ENCODE data around the gene SOX4.

DNA sequence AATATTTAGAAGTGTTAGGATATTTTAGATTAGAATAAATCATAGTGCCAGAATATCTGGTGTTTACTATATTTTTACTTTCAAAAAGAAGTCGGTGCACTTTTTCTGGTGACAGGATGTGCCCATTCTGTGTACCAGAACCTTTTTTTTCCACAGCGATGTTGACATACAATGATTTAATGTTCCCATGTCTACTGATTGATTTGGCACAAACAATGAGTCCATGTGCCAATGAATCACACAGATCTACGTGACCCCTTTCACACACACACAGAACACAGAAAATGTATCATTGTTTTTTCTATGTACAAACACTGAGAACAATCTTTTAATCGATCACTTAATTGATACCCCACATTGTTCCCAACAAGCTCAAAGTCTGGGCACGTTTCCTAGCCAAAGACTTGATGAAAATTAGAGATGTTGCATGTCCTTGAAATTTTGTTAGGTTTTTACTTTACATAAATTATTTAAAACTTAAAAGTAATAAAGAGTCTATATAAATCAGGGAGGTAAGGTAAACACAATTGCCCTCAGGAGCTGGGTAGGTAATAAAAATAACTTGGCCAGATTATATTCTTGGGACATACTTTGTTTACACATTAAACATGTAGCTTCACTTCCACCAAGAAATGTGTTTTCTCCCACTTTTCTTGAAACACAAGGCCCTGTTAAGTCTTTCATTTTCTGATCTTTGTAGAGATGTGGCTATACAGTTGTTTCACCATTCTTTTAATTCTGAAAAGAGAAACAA lies 36.4 kb upstream of the SOX4 start:
- TF ChIP-seq, protein P1, sequence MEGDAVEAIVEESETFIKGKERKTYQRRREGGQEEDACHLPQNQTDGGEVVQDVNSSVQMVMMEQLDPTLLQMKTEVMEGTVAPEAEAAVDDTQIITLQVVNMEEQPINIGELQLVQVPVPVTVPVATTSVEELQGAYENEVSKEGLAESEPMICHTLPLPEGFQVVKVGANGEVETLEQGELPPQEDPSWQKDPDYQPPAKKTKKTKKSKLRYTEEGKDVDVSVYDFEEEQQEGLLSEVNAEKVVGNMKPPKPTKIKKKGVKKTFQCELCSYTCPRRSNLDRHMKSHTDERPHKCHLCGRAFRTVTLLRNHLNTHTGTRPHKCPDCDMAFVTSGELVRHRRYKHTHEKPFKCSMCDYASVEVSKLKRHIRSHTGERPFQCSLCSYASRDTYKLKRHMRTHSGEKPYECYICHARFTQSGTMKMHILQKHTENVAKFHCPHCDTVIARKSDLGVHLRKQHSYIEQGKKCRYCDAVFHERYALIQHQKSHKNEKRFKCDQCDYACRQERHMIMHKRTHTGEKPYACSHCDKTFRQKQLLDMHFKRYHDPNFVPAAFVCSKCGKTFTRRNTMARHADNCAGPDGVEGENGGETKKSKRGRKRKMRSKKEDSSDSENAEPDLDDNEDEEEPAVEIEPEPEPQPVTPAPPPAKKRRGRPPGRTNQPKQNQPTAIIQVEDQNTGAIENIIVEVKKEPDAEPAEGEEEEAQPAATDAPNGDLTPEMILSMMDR (IDR thresholded peaks at IDR 0.05; ENCODE audit: low read depth, low read length), result no peak
- TF ChIP-seq, protein P2, sequence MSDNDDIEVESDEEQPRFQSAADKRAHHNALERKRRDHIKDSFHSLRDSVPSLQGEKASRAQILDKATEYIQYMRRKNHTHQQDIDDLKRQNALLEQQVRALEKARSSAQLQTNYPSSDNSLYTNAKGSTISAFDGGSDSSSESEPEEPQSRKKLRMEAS (IDR thresholded peaks at IDR 0.05; ENCODE audit: low read depth, low read length), result no peak

All from NB4 (cell line).